ENCODE data around the gene DIPK1A.

GRCh38 chr1:93000291-93000690 is 39.0 kb upstream of the DIPK1A start:
- TF ChIP-seq CTCF (IDR thresholded peaks at IDR 0.05) (no peak), POLR2A (IDR thresholded peaks at IDR 0.05) (no peak)

Measured in adrenal gland (tissue), 5 donors.